Measurements from ENCODE around the gene NAGPA. TPM values are rescaled to one million over a fixed set of nuclear protein-coding genes. Genes with fewer than 3 reads are reported as not detected.

NAGPA gene
- total and polyA plus RNA-seq, 5 donors: 5.3 to 10.0 (median 7.6) TPM

DNA sequence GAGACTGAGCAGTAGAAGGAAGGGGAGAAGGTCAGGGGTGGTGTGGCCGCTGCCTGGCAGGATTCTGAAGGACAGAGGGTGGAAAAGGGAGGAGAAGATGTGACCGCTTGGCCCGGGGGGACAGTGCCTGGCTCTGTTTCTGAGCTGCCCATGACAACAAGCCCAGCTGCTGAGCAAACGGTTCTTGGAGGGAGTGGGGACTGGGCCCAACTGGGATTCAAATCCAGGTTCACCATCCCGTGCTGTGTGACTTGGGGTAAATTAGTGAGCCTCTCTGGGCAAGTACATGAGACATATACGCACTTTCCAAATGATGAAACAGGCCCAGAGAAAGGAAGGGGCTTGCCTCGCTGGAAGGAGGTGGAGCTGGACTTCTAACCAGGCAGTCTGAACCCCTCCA, 52.3 kb downstream of the NAGPA start:
- 68% methylated on average over 7 of the region's 7 CpGs for WGBS
- Histone ChIP-seq H3K9me3 (ENCODE audit: control insufficient read depth, low read length) (no peaks in the 10 kb centered on the region), H3K27ac (ENCODE audit: low read length) (peak overlapping the region; percentile 85), H3K4me1 (ENCODE audit: control insufficient read depth, insufficient read depth, low read length) (no peaks in the 10 kb centered on the region), H3K27me3 (ENCODE audit: control insufficient read depth, insufficient read depth) (no peaks in the 10 kb centered on the region), H3K4me3 (ENCODE audit: low read length) (no peak overlapping the region)
- DNase-seq: no peak
- intact Hi-C loops (cut with DNase I): no loop called here
- peak in 1 of 2 donors; percentile 7 for ATAC-seq

DNA sequence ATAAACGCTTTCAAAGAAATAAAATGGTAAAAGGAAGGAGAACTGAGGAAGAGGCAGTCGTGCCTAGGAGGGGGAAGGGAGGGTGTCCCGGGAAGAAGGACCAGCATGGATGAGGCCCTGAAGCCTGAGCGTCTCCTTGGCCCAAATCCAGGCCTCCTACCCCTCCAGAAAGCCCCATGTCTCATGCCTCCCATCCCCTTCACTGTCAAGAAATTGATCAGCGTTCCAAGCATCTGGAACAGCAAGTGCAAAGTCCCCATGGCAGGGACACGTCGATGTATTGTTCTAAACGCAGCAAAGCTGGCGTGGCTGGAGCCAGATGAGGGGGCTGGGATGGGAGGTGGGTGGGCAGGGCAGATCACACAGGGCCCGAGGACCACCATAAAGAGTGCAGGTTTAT, 53.0 kb downstream of the NAGPA start:
- no peak overlapping the region for H3K4me3 ChIP-seq (ENCODE audit: low read length)
- intact Hi-C loops (cut with DNase I): no loop called here
- H3K27me3 ChIP-seq (ENCODE audit: control insufficient read depth, insufficient read depth): no peaks in the 10 kb centered on the region
- DNase-seq (no peak), ATAC-seq (no peak)
- no peak overlapping the region for H3K27ac ChIP-seq (ENCODE audit: low read length)
- H3K9me3 ChIP-seq (ENCODE audit: control insufficient read depth, low read length): no peaks in the 10 kb centered on the region
- no peaks in the 10 kb centered on the region for H3K4me1 ChIP-seq (ENCODE audit: control insufficient read depth, insufficient read depth, low read length)
- 73% methylated on average over 10 of the region's 10 CpGs for WGBS

DNA sequence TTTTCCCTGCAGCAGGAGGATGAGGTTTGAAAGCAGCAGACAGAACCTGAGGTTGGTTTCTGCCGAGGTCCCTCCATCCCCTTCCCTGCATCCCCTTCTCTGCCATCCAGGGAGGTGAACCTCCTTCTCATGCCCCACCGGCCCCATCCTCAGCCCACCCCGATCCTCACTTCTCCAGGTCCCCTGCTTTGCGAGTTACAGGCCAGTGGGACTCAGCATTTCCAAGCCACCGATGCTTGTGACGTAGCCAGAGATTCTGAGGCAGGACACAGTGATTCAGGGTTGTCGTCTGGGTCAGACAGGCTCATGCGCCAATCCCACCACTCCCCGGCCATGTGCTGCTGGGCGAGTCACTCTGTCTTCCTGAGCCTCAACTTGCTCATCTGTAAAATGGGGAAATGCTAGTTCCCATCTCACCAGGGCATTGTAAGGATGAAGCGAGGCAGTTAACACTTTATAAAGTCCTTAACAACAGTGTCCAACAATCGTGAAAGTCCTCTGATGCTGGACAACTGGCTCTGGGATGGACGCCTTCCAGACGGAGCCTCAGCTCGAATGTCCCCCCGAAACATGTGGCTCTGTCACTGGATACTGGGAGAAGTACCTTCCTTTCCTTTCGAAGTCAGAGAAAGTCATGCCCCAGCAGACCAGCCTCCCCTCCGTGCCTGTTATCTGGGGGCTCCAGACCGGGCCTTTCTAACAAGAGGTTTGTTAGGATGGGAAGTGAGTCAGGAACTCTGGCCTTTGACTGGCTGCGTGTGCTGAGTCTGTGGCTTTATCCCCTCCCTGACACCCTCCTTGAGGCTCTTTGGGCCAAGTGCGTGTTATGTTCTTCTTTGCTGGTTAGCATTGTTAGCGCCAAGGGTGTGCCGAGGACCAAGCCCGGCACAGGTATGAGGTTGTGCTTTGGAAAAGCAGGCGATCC, 53.7 kb downstream of the NAGPA start:
- intact Hi-C loops (cut with DNase I): no loop called here
- H3K4me1 ChIP-seq (ENCODE audit: control insufficient read depth, insufficient read depth, low read length): no peaks in the 10 kb centered on the region
- 72% methylated on average over 25 of the region's 25 CpGs for WGBS
- ATAC-seq: no peak
- no peak overlapping the region for H3K27ac ChIP-seq (ENCODE audit: low read length)
- DNase-seq: no peak
- H3K4me3 ChIP-seq (ENCODE audit: low read length): no peak overlapping the region
- no peaks in the 10 kb centered on the region for H3K27me3 ChIP-seq (ENCODE audit: control insufficient read depth, insufficient read depth)
- no peaks in the 10 kb centered on the region for H3K9me3 ChIP-seq (ENCODE audit: control insufficient read depth, low read length)

DNA sequence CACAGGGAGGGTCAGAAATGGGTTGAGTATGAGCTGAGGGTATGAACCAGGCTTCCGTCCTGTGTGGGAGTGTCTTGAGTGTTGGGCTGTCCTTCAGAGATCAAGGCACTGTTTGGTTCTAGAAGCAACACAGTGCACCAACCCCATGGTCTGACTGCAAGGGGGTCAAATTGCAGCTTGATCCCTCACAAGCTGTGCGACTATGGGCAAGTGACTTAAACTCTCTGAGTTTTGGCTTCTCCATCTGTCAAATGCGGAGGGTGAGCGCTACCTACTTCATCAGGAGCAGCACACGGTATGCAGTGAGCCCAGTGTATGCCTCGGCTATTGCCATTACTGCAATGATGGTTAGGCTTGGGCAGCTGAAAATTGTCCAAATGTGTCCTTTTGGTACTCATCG, 54.6 kb downstream of the NAGPA start:
- intact Hi-C loops (cut with DNase I): no loop called here
- no peak overlapping the region for H3K27ac ChIP-seq (ENCODE audit: low read length)
- 82% methylated on average over 7 of the region's 7 CpGs for WGBS

DNA sequence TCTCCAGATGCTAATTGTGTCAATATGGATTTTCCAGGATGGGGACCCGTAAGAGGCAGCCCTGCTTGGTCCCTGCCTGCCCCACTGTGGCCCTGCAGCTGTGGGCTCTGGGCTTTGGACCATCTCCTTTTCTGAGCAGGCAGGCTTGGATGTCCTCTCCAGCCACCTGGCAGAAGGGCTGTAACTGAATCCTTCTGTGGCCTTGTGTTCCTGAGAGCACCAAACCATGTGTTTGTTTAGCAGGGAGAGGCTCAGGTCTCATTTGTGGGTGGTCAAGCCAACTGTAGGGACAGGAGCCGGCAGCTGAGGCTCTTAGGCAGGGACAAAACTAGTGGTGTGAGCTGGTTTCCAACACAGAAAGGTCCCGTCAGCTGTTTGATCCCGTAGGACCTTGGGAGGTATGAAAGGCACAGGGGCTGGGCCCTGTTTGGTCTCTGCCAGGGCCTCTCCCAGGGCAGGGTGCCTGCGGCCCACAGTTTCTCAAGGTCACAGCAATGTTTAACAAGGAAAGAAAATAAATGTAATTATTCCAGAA, 57.1 kb downstream of the NAGPA start:
- intact Hi-C loops (cut with DNase I): no loop called here
- Histone ChIP-seq H3K4me1 (ENCODE audit: control insufficient read depth, insufficient read depth, low read length) (no peaks in the 10 kb centered on the region), H3K9me3 (ENCODE audit: control insufficient read depth, low read length) (no peaks in the 10 kb centered on the region), H3K27ac (ENCODE audit: low read length) (no peak overlapping the region), H3K4me3 (ENCODE audit: low read length) (no peak overlapping the region), H3K27me3 (ENCODE audit: control insufficient read depth, insufficient read depth) (no peaks in the 10 kb centered on the region)
- DNase-seq (no peak), ATAC-seq (no peak)
- 83% methylated on average over 5 of the region's 5 CpGs for WGBS

More for the DNA sequence above, 54.6 kb downstream of the NAGPA start:
- ATAC-seq (no peak), DNase-seq (no peak)
- Histone ChIP-seq H3K27me3 (ENCODE audit: control insufficient read depth, insufficient read depth) (no peaks in the 10 kb centered on the region), H3K9me3 (ENCODE audit: control insufficient read depth, low read length) (no peaks in the 10 kb centered on the region), H3K4me3 (ENCODE audit: low read length) (no peak overlapping the region), H3K4me1 (ENCODE audit: control insufficient read depth, insufficient read depth, low read length) (no peaks in the 10 kb centered on the region)

DNA sequence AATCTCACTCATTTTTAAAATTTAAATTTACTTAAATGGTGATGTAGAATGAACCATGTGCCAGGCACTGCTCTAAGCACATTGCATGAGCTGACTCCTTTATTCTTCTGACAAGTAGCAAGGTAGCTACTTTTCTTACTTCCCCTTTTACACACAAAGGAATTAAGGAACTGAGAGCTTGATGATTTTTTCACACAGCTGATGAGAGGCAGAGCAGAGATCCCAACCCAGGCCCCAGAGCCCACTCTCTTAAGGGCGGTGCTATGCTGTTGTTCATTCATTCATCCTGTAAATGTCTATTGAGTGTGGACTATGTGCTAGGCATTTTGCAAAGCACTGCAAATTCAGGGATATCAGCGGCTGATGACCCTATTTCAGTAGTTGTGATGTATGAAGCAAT, 57.7 kb downstream of the NAGPA start:
- intact Hi-C loops (cut with DNase I): no loop called here
- no peaks in the 10 kb centered on the region for H3K27me3 ChIP-seq (ENCODE audit: control insufficient read depth, insufficient read depth)
- H3K9me3 ChIP-seq (ENCODE audit: control insufficient read depth, low read length): no peaks in the 10 kb centered on the region
- DNase-seq: no peak
- ATAC-seq: no peak
- no peak overlapping the region for H3K4me3 ChIP-seq (ENCODE audit: low read length)
- H3K27ac ChIP-seq (ENCODE audit: low read length): no peak overlapping the region
- 82% methylated on average over 2 of the region's 2 CpGs for WGBS
- no peaks in the 10 kb centered on the region for H3K4me1 ChIP-seq (ENCODE audit: control insufficient read depth, insufficient read depth, low read length)

Other genes with a start within 250 kb of the NAGPA start
- gene SEPTIN12, start 245.6 kb downstream of the NAGPA start, total RNA-seq: under 1 TPM in 1 of 4 donors, not detected in 3; 0.64 TPM
- not detected for gene SEPTIN12, start 245.6 kb downstream of the NAGPA start, polyA plus RNA-seq
- not detected for gene SMIM22, start 238.6 kb downstream of the NAGPA start, total RNA-seq
- gene SMIM22, start 238.6 kb downstream of the NAGPA start, polyA plus RNA-seq: not detected
- 10 to 100 TPM; 55.0 to 76.4 (median 65.3) TPM for gene ROGDI, start 231.3 kb downstream of the NAGPA start, total RNA-seq
- gene ROGDI, start 231.3 kb downstream of the NAGPA start, polyA plus RNA-seq: 86.3 TPM
- 10 to 100 TPM; 69.9 to 84.4 (median 81.1) TPM for gene GLYR1, start 186.6 kb downstream of the NAGPA start, total RNA-seq
- 56.1 TPM for gene GLYR1, start 186.6 kb downstream of the NAGPA start, polyA plus RNA-seq
- 10 to 100 TPM; 24.4 to 30.4 (median 27.4) TPM for gene UBN1, start 186.5 kb downstream of the NAGPA start, total RNA-seq
- 16.5 TPM for gene UBN1, start 186.5 kb downstream of the NAGPA start, polyA plus RNA-seq
- 10 to 100 TPM in 2 of 4 donors, 1 to 10 TPM in 2; 3.9 to 19.1 (median 8.4) TPM for gene PPL, start 96.8 kb downstream of the NAGPA start, total RNA-seq
- 5.0 TPM for gene PPL, start 96.8 kb downstream of the NAGPA start, polyA plus RNA-seq
- 1 to 10 TPM in 3 of 4 donors, under 1 TPM in 1; 0.57 to 3.8 (median 2.1) TPM for gene SEC14L5, start 75.6 kb downstream of the NAGPA start, total RNA-seq
- gene SEC14L5, start 75.6 kb downstream of the NAGPA start, polyA plus RNA-seq: 1.4 TPM
- gene C16orf89, start 32.0 kb upstream of the NAGPA start, total RNA-seq: 1 to 10 TPM; 3.2 to 9.7 (median 6.8) TPM
- gene C16orf89, start 32.0 kb upstream of the NAGPA start, polyA plus RNA-seq: 10.9 TPM
- gene ALG1, start 37.9 kb upstream of the NAGPA start, total RNA-seq: 10 to 100 TPM in 2 of 4 donors, 1 to 10 TPM in 2; 9.3 to 11.4 (median 10.1) TPM
- gene ALG1, start 37.9 kb upstream of the NAGPA start, polyA plus RNA-seq: 8.0 TPM
- 1 to 10 TPM; 4.6 to 6.9 (median 5.6) TPM for gene EEF2KMT, start 63.9 kb upstream of the NAGPA start, total RNA-seq
- 4.4 TPM for gene EEF2KMT, start 63.9 kb upstream of the NAGPA start, polyA plus RNA-seq

All from right cardiac atrium (tissue), 5 donors.